HG03439 (cell line): Measurements from ENCODE around the gene RALY.

Source experiments
- ATAC-seq: cut with Tn5 transposase; IDR thresholded peaks from one replicate; pipeline ENCODE4 v1.9.1; 2021; ENCODE audit warnings: mild to moderate bottlenecking, moderate library complexity; ENCODE audit not compliant: unreplicated experiment

Gene RALY

DNA sequence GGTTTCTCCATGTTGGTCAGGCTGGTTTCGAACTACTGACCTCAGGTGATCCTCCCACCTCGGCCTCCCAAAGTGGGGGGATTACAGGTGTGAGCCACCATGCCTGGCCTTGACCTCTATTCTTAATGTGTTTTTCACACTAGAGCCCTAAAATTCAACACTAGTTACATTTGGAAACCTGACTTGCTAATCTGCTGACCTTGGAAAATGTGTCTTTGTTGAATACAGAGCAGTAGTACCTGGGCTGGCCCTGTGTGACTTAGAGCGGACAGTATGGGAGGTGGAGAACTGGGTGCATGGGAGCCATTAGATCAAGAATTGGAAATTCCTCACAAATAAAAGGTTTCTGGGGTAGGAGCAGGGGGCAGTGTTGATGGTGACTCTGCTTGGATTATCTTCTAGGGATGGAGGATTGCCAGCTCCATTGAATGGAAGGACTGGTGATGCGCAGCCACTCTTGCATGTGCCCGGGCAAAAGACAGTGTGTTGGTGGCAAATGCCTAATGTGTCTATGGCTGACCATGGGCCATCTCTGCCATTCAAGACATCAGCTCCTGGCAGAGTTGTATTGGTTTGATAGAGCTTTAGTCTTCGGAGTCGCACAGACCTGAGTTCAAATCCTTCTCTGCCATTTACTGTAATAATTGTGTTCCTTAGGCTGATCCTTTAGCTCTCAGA, 53.4 kb downstream of the RALY start:
- no peak for ATAC-seq

GRCh38 chr20:34047917-34048316, 54.2 kb downstream of the RALY start:
- no peak for ATAC-seq

GRCh38 chr20:34049389-34049788, 55.7 kb downstream of the RALY start:
- no peak for ATAC-seq

GRCh38 chr20:34049897-34050695, 56.4 kb downstream of the RALY start:
- ATAC-seq, result no peak

DNA sequence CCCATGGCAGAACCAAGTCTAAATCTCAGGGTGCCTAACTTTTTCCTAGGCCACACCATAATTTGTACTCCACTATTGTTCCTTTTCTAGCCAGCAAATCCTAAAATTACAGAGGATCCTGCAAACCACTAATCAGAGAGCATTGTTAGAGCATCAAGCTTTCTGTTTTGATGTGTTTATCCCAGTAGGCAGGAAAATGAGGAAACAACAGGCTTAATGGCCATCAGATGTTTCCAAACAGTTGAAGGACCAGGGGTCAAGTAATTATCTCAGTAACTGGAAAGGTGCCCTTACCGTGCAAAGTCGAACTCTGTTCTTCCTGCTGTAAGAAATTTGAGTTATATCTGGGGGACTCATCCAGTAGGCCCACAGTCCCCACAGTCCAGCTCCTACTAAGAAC, 58.7 kb downstream of the RALY start:
- no peak for ATAC-seq

GRCh38 chr20:34055290-34055689, 61.6 kb downstream of the RALY start:
- no peak for ATAC-seq

- no peak for ATAC-seq
Observed at GRCh38 chr20:34058831-34059230, 65.1 kb downstream of the RALY start.

GRCh38 chr20:34060970-34061369, 67.3 kb downstream of the RALY start:
- no peak for ATAC-seq

DNA sequence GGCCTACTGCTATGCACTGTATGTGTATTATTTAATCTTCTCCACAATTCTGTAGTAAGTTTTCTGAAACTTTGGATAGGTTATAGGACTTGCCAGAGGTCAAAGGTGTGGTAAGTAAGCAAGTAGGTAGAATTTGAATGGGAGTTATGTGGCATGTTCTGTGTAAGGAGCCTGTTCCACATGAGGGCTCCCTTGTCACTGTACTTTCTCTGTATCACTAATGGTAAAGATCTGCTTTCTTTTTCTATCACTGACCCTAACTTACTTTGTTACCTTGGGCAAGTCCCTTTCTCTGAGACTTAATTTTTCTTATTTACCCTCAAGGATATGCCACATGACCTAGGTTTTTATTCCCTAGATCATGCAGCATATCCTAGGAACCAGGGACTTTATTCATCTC, 68.0 kb downstream of the RALY start:
- ATAC-seq, result no peak

- ATAC-seq, result no peak
Observed at GRCh38 chr20:34062570-34063482, 69.1 kb downstream of the RALY start.

DNA sequence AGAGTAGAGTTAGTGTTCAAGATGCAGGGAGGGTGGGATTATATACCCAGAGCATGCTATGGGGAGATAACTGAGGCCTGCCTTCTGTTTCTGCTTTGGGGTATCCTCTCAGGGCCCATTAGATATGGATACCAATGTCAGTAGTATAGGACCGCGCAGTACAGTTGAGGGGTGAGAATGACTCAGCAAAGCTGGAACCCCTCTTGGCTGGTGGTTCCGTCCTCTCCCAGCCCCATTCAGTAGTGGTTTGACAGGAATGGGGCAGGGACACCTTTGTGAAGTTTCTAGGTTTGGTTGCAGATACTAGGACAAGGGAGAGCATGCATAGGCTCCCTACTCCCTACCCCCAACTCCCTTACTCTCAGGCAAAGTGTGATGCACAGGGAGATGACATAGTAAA, 70.6 kb downstream of the RALY start:
- no peak for ATAC-seq

DNA sequence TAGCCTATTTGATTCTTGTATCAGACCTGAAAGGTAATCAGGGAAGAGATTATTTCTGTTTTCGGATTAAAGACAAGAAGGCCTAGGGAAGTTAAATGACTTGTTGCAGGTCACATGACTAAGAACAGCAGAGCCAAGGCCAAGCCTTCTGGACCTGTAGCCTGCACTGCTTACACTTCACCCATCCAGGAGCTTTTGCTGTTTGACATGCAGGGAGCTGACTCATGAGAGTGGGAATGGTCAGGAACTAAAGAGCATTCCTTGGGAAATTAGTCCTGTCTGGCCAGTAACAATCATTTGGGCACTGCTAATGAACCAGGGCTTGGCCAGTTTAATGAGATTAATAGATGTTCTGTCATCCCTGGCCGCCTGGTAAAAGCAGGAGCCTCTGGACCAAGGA, 71.5 kb downstream of the RALY start:
- no peak for ATAC-seq

- no peak for ATAC-seq
Observed at GRCh38 chr20:34066476-34067090, 72.9 kb downstream of the RALY start.

GRCh38 chr20:34068001-34068400, 74.3 kb downstream of the RALY start:
- ATAC-seq, result no peak

DNA sequence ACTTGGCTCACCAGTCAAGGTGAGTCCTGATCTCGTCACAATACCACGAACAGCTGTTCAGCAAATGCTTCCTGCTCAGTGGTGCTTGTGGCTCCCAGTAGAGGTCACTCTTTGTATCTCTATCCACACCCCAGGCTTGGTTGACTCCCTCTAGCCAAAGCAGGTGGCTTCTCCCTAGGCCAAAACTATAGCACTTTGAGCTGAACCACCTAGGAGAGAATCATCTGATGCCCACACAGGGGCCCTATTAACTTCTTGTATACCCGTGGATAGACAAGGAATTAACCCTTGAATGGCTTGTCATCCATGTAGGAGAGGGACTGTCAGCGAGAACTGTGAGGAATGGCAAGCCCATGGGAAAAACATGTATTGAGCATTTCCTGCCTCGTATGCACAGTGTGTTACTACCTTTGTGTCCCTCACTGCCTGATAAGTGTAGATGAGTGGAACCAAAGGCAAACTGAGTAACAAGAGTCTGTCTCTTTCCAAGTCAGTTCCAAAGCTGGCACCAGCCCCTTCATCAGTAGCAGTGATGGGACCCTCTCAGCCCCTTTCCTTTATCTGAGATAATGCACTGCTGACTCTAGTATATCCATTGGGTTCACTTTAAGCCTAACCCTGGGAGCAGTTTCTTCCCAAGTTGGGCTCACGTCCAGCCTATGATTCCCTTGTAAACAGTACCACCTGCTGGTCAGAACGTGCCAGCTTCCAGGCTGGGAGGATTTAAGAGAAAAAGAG, 75.8 kb downstream of the RALY start:
- no peak for ATAC-seq

GRCh38 chr20:34070079-34070439, 76.3 kb downstream of the RALY start:
- no peak for ATAC-seq

DNA sequence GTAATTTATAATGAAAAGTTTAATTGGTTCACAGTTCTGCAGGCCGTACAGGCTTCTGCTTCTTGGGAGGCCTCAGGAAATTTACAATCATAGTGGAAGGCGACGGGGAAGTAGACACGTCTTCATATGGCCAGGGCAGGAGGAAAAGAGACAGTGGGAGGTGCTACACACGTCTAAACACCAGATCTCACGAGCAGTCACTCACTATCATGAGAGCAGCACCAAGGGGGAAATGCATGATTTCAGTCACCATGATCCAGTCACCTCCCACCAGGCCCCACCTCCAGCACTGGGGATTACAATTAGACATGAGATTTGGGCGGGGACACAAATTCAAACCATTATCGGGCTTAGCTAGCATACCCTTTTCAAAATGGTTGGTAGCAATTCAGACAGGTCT, 77.1 kb downstream of the RALY start:
- no peak for ATAC-seq

DNA sequence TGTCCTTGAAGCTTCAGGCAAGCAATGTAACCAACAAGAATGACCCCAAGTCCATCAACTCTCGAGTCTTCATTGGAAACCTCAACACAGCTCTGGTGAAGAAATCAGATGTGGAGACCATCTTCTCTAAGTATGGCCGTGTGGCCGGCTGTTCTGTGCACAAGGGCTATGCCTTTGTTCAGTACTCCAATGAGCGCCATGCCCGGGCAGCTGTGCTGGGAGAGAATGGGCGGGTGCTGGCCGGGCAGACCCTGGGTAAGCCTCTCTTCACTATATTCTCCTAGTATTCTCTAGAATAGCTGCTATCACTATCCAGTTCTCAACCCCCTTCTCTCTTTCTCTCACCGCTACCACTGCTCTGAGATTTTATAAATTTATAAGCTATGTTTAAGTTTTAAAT, 78.4 kb downstream of the RALY start:
- ATAC-seq, result no peak

GRCh38 chr20:34072778-34073177, 79.1 kb downstream of the RALY start:
- ATAC-seq, result no peak

- ATAC-seq, result no peak
Observed at GRCh38 chr20:34074101-34074760, 80.5 kb downstream of the RALY start.
